Measurements from ENCODE around the gene NAA10.

DNA sequence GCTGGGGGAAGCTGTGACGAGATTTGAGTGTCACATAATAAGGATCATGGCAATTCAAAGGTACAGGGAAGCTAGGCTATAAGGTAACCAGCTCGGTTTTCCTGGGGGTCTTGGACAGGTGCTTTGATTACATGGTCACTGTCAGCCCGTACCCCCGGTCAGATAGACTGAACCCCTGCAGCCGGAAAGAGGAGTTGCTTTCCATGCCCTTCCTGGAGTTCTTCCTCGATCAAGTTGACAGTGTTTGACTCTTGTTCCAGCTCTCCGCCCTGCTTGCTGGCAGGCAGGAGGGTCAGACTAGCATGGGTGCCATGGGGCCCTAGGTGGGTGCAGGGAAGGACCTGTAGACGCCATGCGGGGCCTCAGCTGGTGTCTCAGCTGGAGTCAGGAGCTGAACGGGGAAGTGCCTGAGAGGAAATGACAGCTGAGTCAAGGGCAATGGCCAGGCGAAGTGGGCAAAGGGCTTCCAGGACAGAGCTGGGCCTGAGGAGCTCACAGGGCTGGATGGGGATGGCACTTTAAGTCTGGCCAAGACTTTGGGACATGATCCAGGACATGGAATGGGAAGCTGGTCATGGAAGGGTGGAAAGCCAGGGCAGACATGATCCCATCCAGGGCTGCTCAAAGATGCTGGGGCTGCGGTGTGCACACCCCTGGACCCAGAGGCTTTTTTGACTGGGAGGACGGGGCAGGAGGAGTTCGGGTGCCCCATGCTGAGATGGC is 39.3 kb upstream of the NAA10 start:
- TF ChIP-seq, protein P1, sequence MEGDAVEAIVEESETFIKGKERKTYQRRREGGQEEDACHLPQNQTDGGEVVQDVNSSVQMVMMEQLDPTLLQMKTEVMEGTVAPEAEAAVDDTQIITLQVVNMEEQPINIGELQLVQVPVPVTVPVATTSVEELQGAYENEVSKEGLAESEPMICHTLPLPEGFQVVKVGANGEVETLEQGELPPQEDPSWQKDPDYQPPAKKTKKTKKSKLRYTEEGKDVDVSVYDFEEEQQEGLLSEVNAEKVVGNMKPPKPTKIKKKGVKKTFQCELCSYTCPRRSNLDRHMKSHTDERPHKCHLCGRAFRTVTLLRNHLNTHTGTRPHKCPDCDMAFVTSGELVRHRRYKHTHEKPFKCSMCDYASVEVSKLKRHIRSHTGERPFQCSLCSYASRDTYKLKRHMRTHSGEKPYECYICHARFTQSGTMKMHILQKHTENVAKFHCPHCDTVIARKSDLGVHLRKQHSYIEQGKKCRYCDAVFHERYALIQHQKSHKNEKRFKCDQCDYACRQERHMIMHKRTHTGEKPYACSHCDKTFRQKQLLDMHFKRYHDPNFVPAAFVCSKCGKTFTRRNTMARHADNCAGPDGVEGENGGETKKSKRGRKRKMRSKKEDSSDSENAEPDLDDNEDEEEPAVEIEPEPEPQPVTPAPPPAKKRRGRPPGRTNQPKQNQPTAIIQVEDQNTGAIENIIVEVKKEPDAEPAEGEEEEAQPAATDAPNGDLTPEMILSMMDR (IDR thresholded peaks at IDR 0.05), result no peak
- no peak for TF ChIP-seq EP300 (IDR thresholded peaks at IDR 0.05; ENCODE audit: low read depth)
- no peak for TF ChIP-seq POLR2A (IDR thresholded peaks at IDR 0.05)
